ENCODE measurements around the gene USF3.

The USF3 gene

GRCh38 chr3:113698956-113699355 is 2.5 kb upstream of the USF3 start:
- DNase-seq (ENCODE audit: low spot score), result no peak
- no peak for FAIRE-seq

- no peak for DNase-seq (ENCODE audit: low spot score)
- FAIRE-seq, result no peak
These were observed 1.8 kb upstream of the USF3 start for GRCh38 chr3:113698213-113698742.

- FAIRE-seq, result no peak
- DNase-seq (ENCODE audit: low spot score), result no peak
These were observed 1.2 kb upstream of the USF3 start for GRCh38 chr3:113697500-113698090.

- peak; percentile 99 for FAIRE-seq
- DNase-seq (ENCODE audit: low spot score), result peak; percentile 100
These were observed 437 bp upstream of the USF3 start for GRCh38 chr3:113696658-113697499.

- FAIRE-seq, result no peak
These were observed 1.0 kb downstream of the USF3 start for GRCh38 chr3:113695431-113695785.

GRCh38 chr3:113690482-113690881 is 6.0 kb downstream of the USF3 start:
- DNase-seq (ENCODE audit: low spot score) (no peak), FAIRE-seq (no peak)

More at GRCh38 chr3:113695431-113695785, 1.0 kb downstream of the USF3 start:
- peak; percentile 12 for DNase-seq (ENCODE audit: low spot score)

- DNase-seq (ENCODE audit: low spot score) (no peak), FAIRE-seq (peak; percentile 74)
These were observed 10.3 kb downstream of the USF3 start for GRCh38 chr3:113685956-113686721.

GRCh38 chr3:113685124-113685523 is 11.3 kb downstream of the USF3 start:
- DNase-seq (ENCODE audit: low spot score) (no peak), FAIRE-seq (no peak)

- no peak for FAIRE-seq
- DNase-seq (ENCODE audit: low spot score), result no peak
These were observed 12.1 kb downstream of the USF3 start for GRCh38 chr3:113684271-113684819.

- FAIRE-seq (no peak), DNase-seq (ENCODE audit: low spot score) (no peak)
These were observed 17.7 kb downstream of the USF3 start for GRCh38 chr3:113678773-113679172.

GRCh38 chr3:113677737-113678136 is 18.7 kb downstream of the USF3 start:
- DNase-seq (ENCODE audit: low spot score) (no peak), FAIRE-seq (no peak)

GRCh38 chr3:113676261-113676660 is 20.2 kb downstream of the USF3 start:
- FAIRE-seq (no peak), DNase-seq (ENCODE audit: low spot score) (no peak)

- DNase-seq (ENCODE audit: low spot score) (no peak), FAIRE-seq (no peak)
These were observed 22.8 kb downstream of the USF3 start for GRCh38 chr3:113673593-113673992.

- no peak for FAIRE-seq
These were observed 28.4 kb downstream of the USF3 start for GRCh38 chr3:113668015-113668414.

GRCh38 chr3:113664523-113665094 is 31.8 kb downstream of the USF3 start:
- FAIRE-seq (no peak), DNase-seq (ENCODE audit: low spot score) (no peak)

More at GRCh38 chr3:113668015-113668414, 28.4 kb downstream of the USF3 start:
- no peak for DNase-seq (ENCODE audit: low spot score)

GRCh38 chr3:113663761-113664160 is 32.7 kb downstream of the USF3 start:
- no peak for DNase-seq (ENCODE audit: low spot score)
- FAIRE-seq, result no peak

GRCh38 chr3:113663324-113663750 is 33.1 kb downstream of the USF3 start:
- FAIRE-seq (no peak), DNase-seq (ENCODE audit: low spot score) (no peak)

GRCh38 chr3:113662824-113663223 is 33.6 kb downstream of the USF3 start:
- FAIRE-seq (no peak), DNase-seq (ENCODE audit: low spot score) (no peak)

GRCh38 chr3:113660896-113661295 is 35.5 kb downstream of the USF3 start:
- no peak for DNase-seq (ENCODE audit: low spot score)
- no peak for FAIRE-seq

- no peak for DNase-seq (ENCODE audit: low spot score)
- FAIRE-seq, result no peak
These were observed 36.0 kb downstream of the USF3 start for GRCh38 chr3:113660458-113660857.

GRCh38 chr3:113659996-113660395 is 36.4 kb downstream of the USF3 start:
- no peak for FAIRE-seq
- DNase-seq (ENCODE audit: low spot score), result no peak

Measured in urothelium cell line (cell line).